ENCODE data around the gene VAMP3.

GRCh38 chr1:7805460-7805859, 34.4 kb downstream of the VAMP3 start:
- TF ChIP-seq CTCF (IDR thresholded peaks at IDR 0.05) (no peak), POLR2A (IDR thresholded peaks at IDR 0.05) (no peak)

Measured in thyroid gland (tissue), 4 donors.